ENCODE results near the gene VNN1.

VNN1 gene, protein sequence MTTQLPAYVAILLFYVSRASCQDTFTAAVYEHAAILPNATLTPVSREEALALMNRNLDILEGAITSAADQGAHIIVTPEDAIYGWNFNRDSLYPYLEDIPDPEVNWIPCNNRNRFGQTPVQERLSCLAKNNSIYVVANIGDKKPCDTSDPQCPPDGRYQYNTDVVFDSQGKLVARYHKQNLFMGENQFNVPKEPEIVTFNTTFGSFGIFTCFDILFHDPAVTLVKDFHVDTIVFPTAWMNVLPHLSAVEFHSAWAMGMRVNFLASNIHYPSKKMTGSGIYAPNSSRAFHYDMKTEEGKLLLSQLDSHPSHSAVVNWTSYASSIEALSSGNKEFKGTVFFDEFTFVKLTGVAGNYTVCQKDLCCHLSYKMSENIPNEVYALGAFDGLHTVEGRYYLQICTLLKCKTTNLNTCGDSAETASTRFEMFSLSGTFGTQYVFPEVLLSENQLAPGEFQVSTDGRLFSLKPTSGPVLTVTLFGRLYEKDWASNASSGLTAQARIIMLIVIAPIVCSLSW

DNA sequence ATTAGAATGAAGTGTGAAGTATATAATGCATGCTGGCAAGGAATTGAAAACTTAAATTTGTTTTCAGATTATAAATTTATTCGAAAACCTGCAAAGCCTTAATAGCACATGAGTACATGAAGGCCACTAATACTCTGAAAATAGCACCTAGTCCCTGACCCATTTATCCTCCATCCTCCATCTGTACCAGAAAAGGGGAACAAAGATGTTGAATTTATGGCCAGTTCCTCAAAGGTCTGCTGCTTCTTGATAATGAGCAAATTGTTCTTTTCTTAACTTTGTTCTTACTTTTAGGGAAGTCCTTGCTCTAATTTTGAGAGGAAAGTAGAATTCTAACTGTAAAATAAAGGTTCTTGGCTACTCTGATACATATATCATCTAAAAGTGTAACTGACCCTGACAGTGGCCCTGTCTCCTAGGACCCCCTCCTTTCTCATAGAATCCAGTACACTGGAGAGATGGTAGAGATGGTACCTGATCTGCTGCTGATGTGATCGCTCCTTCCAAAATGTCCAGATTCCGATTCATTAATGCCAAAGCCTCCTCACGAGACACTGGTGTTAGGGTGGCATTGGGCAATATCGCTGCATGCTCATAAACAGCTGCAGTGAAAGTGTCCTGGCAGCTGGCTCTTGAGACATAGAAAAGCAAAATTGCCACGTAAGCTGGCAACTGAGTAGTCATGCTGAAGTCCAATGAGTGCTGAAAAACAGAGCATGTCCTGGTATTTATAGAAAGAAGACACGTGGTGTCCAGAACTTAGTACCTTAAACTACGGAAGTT is at the start of gene VNN1:
Gene VNN1 (minus strand): TSS at position 704 of the 783 bp plus-strand sequence. CDS start 20 bp downstream, at position 684.
- DNase-seq, result peak; percentile 69

GRCh38 chr6:132763269-132763668 is 49.4 kb upstream of the VNN1 start:
- DNase-seq, result peak; percentile 53

- no peak for DNase-seq
Observed at GRCh38 chr6:132760256-132760655, 46.4 kb upstream of the VNN1 start.

DNA sequence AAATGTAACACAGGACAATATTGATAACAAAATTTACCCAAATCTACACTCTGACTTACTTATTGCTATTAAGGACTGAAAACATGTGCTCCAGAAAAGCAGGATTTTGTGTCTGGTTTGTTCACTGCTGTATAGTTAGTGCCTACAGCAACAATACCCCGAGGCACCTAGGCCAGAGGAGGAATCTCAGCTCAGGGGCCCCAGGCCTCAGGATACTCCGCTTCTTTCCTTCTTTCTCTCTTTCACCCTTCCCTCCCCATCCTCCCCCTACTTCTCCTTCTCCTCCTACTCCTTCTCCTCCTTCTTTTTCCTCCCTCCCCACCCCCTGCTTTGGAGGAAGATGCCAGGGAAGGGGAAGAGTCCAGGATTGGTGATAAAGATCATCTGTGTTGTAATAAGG is 44.8 kb upstream of the VNN1 start:
- DNase-seq, result no peak

DNA sequence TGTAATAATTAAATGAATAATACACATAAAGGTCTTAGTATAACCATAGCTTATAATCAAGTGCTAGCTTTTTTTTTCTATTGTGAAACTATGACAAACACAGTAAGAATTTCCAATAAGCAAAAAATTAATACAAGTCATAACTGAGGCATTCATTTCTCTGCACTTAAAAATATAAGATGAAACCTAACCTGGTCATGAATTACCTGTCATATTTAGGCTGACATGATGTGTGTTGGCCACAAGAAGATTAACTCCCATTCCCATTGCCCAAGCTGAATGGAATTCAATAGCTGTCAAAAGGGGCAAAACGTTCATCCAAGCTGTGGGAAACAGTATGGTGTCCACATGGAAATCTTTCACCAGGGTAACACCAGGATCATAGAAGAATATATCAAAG is 38.4 kb upstream of the VNN1 start:
- DNase-seq, result no peak

GRCh38 chr6:132751828-132752227 is 38.0 kb upstream of the VNN1 start:
- no peak for DNase-seq

GRCh38 chr6:132751306-132751705 is 37.5 kb upstream of the VNN1 start:
- DNase-seq, result no peak

DNA sequence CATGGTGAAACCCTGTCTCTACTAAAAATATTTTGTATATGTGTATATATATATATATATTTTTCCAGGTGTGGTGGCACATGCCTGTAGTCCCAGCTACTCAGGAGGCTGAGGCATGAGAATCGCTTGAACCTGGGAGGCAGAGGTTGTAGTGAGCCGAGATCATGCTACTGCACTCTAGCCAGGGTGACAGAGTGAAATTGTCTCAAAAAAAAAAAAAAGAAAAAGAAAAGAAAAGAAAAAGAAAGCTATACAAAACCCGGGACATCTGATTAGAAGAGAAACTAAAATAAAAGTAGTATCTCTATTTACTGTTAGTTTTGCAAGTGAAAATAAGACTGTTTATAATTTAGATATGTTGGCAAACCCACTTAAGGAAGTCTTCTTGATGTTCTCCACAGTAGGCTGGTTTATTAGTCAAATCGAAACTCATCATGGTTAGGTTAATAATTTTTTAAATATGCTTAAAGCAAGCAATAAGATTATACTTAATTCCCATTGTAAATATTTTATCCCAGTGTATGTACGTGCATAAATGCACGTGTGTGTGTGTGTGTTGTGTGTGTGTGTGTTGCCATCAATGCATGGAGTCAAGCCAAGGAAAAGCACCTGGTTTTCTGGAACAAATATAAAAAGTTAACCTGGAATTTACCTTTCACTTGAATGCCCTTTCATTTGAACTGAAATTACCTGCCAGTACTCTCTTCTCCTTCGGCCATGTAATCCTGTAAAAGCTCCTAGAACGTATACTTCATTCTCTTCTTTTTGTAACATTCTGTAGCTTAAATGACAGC is 36.8 kb upstream of the VNN1 start:
- DNase-seq, result no peak

GRCh38 chr6:132749111-132749510 is 35.3 kb upstream of the VNN1 start:
- DNase-seq, result no peak

DNA sequence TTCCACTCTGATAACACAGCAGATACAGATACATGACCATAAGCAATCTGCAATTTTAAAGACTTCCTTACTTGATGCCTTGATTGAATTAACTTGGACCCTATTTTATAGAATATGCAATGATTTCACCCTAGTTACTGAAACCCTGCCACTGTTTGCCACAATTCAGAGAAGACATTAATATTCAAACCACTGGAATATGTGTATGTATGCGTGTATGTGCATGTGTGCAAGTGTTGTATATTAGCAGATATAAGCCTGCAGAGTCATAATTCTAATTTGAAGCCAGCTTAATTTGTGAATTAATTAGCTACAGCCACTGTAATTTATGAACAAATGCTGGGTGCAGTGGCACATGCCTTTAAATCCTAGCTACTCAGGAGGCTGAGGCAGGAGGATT is 34.6 kb upstream of the VNN1 start:
- no peak for DNase-seq

- DNase-seq, result peak; percentile 68
Observed at GRCh38 chr6:132746048-132746447, 32.2 kb upstream of the VNN1 start.

- DNase-seq, result peak; percentile 52
Observed at GRCh38 chr6:132742495-132742894, 28.6 kb upstream of the VNN1 start.

DNA sequence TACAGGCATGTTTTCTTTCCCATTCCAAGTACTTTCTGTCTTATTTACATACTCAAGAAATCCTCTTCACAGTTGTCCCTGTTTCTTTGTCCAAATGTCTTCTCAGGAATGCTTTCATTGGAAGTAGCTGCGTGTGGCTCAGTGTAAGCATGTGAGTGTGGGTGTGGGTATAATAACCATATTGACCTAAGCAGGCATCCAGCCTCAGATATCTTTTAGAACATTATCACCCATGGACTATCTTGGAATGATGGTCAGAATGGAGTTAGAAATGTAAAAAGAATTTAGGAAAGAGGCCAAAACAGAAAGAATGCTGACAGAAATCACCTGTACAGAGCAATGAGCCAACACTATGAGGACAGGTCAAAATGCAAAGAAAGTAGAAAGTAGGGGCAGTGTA is 27.4 kb upstream of the VNN1 start:
- no peak for DNase-seq

DNA sequence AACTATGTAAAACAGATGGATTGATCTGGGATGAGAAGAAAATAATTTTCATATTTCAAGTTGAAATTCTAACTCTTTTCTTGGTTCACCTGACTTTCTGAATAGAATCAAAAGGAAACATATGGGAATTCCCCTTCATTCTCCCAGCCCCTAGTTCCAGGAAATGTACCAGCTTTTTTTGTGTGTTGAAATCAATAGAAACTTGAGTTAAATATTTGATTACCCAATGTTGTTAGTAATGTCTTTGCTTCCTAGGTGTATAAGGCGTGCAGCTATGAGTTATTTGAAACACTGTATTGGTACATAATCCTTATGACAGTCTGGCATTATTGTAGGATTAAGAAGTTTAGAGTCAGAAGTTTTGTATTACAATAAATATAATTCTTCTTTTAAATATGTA is 22.4 kb upstream of the VNN1 start:
- DNase-seq, result no peak

GRCh38 chr6:132734694-132735236 is 20.9 kb upstream of the VNN1 start:
- DNase-seq, result peak; percentile 51

DNA sequence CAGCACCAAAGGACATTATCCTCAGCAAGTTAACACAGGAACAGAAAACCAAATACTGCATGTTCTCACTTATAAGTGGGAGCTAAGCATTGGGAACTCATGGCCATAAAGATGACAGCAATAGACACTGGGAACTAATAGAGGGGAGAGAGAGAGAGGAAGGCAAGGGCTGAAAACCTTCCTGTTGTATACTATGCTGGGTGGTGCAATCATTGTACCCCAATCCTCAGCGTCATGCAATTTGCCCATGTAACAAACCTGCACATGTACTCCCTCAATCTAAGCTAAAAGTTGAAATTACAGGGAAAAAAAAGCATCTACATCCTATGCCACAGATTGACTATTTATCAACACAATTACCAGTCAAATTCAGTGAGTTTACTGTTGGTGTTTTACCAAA is 20.0 kb upstream of the VNN1 start:
- no peak for DNase-seq

- peak; percentile 40 for DNase-seq
Observed at GRCh38 chr6:132733283-132733682, 19.4 kb upstream of the VNN1 start.

GRCh38 chr6:132731086-132731485 is 17.2 kb upstream of the VNN1 start:
- no peak for DNase-seq

DNA sequence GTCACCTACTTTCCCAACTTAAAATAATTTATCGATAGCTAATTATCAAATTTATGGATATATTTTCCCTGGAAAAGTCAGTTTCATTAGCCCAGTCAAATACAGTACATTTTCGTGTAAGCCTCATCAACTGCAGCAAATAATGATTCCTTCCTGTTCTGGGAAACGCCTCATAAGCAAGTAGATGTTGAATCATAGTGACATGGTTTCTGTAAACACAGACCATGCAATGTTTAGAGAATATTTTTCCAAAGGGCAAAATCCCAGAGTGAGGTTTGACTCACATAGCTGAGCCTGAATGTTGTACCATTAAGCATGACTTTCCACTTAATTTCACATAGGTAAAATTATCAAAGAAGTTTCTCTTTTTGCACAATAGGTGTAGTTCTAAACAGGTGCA is 16.7 kb upstream of the VNN1 start:
- no peak for DNase-seq

- no peak for DNase-seq
Observed at GRCh38 chr6:132728616-132729015, 14.8 kb upstream of the VNN1 start.

GRCh38 chr6:132726608-132726975 is 12.7 kb upstream of the VNN1 start:
- DNase-seq, result no peak

- DNase-seq, result no peak
Observed at GRCh38 chr6:132725947-132726607, 12.2 kb upstream of the VNN1 start.
